K562 (cell line): ENCODE data around the gene SYTL4. TPM values are rescaled to one million over a fixed set of nuclear protein-coding genes. Genes with fewer than 3 reads are reported as not detected.
A peak's percentile ranks its signal among the peaks of the same experiment; 100 is the strongest.

Experiments used
- ATAC-seq: fragments of 200-7000 bp; cut with Tn5 transposase; 3 replicates; pipeline ENCODE4 v1.9.1; 2020; ENCODE audit warnings: moderate library complexity
- BruUV-seq: library from RNA; stranded (reverse); fragments of 400-500 nt; replicated peaks from 2 replicates; lab custom pipeline; 2021; lab: Mats Ljungman, UMichigan
- CTCF ChIA-PET: fragments of 300-600 bp; formaldehyde crosslinking; extraction: SDS; loops from one replicate; lab custom pipeline; 2021; ENCODE audit warnings: low intra/inter-chr PET ratio; lab: Yijun Ruan, JAX
- POLR2A ChIA-PET: fragments of 300-600, 350-650 bp; sonication (Branson Sonifier 250); formaldehyde crosslinking; extraction: SDS; loops from one replicate; lab custom pipeline; 2021; ENCODE audit warnings: antibody characterized with exemption, inconsistent platforms; lab: Yijun Ruan, JAX
- DNase-seq, 4 experiments: peaks; one replicate each; pipeline versions ENCODE4 v3.0.0 to v3.0.0-alpha.2; 2011 to 2018; ENCODE audit warnings: low spot score in 3 of 4, mixed read lengths in 3 of 4; ENCODE audit errors: extremely low read depth in 1 of 4
- FAIRE-seq: peaks from 2 replicates; lab custom pipeline; 2011; peaks lifted over from hg19 to GRCh38; lab: Jason Lieb, UNC
- H2AFZ ChIP-seq: 2 replicates; pipeline ENCODE4 v1.6.0; 2011; ENCODE audit warnings: low read depth, low read length, control low read depth, inconsistent platforms
- H3K27ac ChIP-seq: fragments of 200-600 bp; 3 replicates; pipeline ENCODE4 v1.8.0; 2011; ENCODE audit warnings: low read depth, mild to moderate bottlenecking, control low read depth, inconsistent platforms, low read length, moderate library complexity, mixed read lengths; ENCODE audit errors: extremely low read depth
- H3K27me3 ChIP-seq, 2 experiments: fragments of 300-600 bp in 1 of 2; 2 replicates in 1 of 2; 3 replicates in 1 of 2; pipeline versions ENCODE4 v1.6.0 to v1.8.0; 2011; ENCODE audit warnings: inconsistent platforms in 2 of 2, low read length in 2 of 2, mild to moderate bottlenecking in 1 of 2, mixed read lengths in 1 of 2, moderate library complexity in 1 of 2; ENCODE audit not compliant: control insufficient read depth in 2 of 2, insufficient read depth in 2 of 2
- H3K36me3 ChIP-seq: fragments of 300-600 bp; 3 replicates; pipeline ENCODE4 v1.8.0; 2011; ENCODE audit warnings: mild to moderate bottlenecking, low read length, inconsistent platforms; ENCODE audit not compliant: control insufficient read depth, insufficient read depth
- H3K4me1 ChIP-seq, 2 experiments: fragments of 200-600 bp in 1 of 2; replicated peaks in 1 of 2; 2 replicates in 1 of 2; 3 replicates in 1 of 2; pipeline versions ENCODE4 v1.5.1 to v1.8.0; 2011; ENCODE audit warnings: inconsistent platforms in 2 of 2, low read length in 2 of 2, mild to moderate bottlenecking in 1 of 2, mixed read lengths in 1 of 2, moderate library complexity in 1 of 2; ENCODE audit not compliant: control insufficient read depth in 2 of 2, insufficient read depth in 2 of 2
- H3K4me2 ChIP-seq: 2 replicates; pipeline ENCODE4 v1.6.1; 2011; ENCODE audit warnings: low read length, control low read depth, inconsistent platforms, mixed read lengths; ENCODE audit not compliant: insufficient read depth
- H3K4me3 ChIP-seq: fragments of 200-600 bp; sonication (generic), shearing (Covaris generic); 2 replicates; pipeline ENCODE4 v1.5.1; 2016; ENCODE audit warnings: control low read depth, inconsistent platforms
- H3K79me2 ChIP-seq: fragments of 200-600 bp; 3 replicates; pipeline ENCODE4 v1.8.0; 2011; ENCODE audit warnings: low read length, inconsistent platforms; ENCODE audit not compliant: control insufficient read depth, insufficient read depth
- H3K9ac ChIP-seq, 2 experiments: 2 replicates each; pipeline versions ENCODE4 v1.6.0 to v1.6.1; 2011; ENCODE audit warnings: low read depth in 2 of 2, low read length in 2 of 2, control low read depth in 1 of 2, inconsistent platforms in 1 of 2, mild to moderate bottlenecking in 1 of 2, mixed read lengths in 1 of 2; ENCODE audit not compliant: insufficient read depth in 1 of 2
- H3K9me1 ChIP-seq: one replicate; pipeline ENCODE4 v1.6.0; 2011; ENCODE audit warnings: inconsistent platforms, mild to moderate bottlenecking, low read length, moderate library complexity; ENCODE audit not compliant: control insufficient read depth, insufficient read depth
- H3K9me3 ChIP-seq: replicated peaks from 2 replicates; pipeline ENCODE4 v1.5.1; 2011; ENCODE audit warnings: low read depth, low read length, inconsistent platforms; ENCODE audit not compliant: control insufficient read depth, insufficient read depth
- H4K20me1 ChIP-seq: replicated peaks from 2 replicates; pipeline ENCODE4 v1.6.1; 2011; ENCODE audit warnings: low read length, inconsistent platforms, mixed read lengths; ENCODE audit not compliant: control insufficient read depth, insufficient read depth
- CBFA2T2 ChIP-seq: fragments of 450-650 bp; conservative IDR thresholded peaks from 2 replicates; pipeline ENCODE4 v1.6.1; 2017; ENCODE audit warnings: mild to moderate bottlenecking
- CTCF ChIP-seq, 3 experiments: IDR thresholded peaks in 2 of 3; conservative IDR thresholded peaks in 1 of 3; 2 replicates each; pipeline ENCODE4 v1.5.1; 2011 to 2012; ENCODE audit warnings: low read length in 3 of 3, mild to moderate bottlenecking in 3 of 3, control low read depth in 2 of 3, improper control_type of control experiment in 1 of 3, inconsistent platforms in 1 of 3, low read depth in 1 of 3, mixed read lengths in 1 of 3, moderate library complexity in 1 of 3; ENCODE audit not compliant: insufficient read depth in 2 of 3
- WGBS: fragments of 100-300 bp; shearing (Covaris generic); methylation state at CpG from one replicate; pipeline ENCODE4 v1.1.6; 2016; ENCODE audit warnings: low coverage, mixed read lengths; ENCODE audit not compliant: insufficient coverage; ENCODE audit errors: missing lambda C conversion rate; 5-methylcytosine and 5-hydroxymethylcytosine counted together
- in situ Hi-C: fragments of 300-500 bp; cut with MboI; formaldehyde crosslinking; loops from 4 replicates; pipeline ENCODE4 v1.15.0; 2018; ENCODE audit warnings: inconsistent platforms, mixed read lengths
- intact Hi-C: fragments of 100-400 bp; cut with micrococcal nuclease; formaldehyde crosslinking; loops from 2 replicates; pipeline ENCODE4 v1.14.2; 2022
- polyA plus RNA-seq, 8 experiments: library from polyadenylated mRNA; depleted of rRNA in 4 of 8; stranded (reverse) in 5 of 8; unstranded in 3 of 8; fragments of >200 nt; fragmentation: Nextera tagmentation in 2 of 8; fragmentation: Illumina TruSeq in 1 of 8; extraction: Ambion mirVana in 2 of 8; extraction: Trizol in 1 of 8; gene quantifications; 2 replicates each; pipeline versions ENCODE4 v1.2.1 to v1.2.3, GENCODE V29; 2011 to 2014; ENCODE audit warnings: inconsistent platforms in 1 of 8, missing spikeins in 1 of 8
- total RNA-seq, 7 experiments: library from RNA; depleted of rRNA in 6 of 7; stranded (reverse); fragments of >200 nt in 6 of 7; fragmentation: Illumina TruSeq in 2 of 7; extraction: Trizol in 2 of 7; gene quantifications; 2 replicates each; pipeline versions ENCODE4 v1.2.1 to v1.2.3, GENCODE V29; 2011 to 2021; ENCODE audit warnings: low replicate concordance in 1 of 7

The SYTL4 gene
- total and polyA plus RNA-seq, 9 of the 15 experiments (the other 6 are each of a cell fraction or from before 2014, with no cell fraction given), result 0.65 to 9.0 (median 1.5) TPM

- H3K9ac ChIP-seq, result no peak within 1 kb of the TSS
Measured at GRCh38 chrX:100636321-100636991, 95.5 kb downstream of the SYTL4 start, which contains the start of gene TSPAN6. Gene TSPAN6, minus strand, starts transcription at chrX:100636806. Its CDS starts 112 bp downstream, at chrX:100636694.

More at GRCh38 chrX:100636321-100636991, 95.5 kb downstream of the SYTL4 start, which contains the start of gene TSPAN6:
- TF ChIP-seq CTCF (IDR thresholded peaks at IDR 0.05 in 2 of 3, conservative IDR thresholded peaks at IDR 0.05 in 1 of 3; ENCODE audit: insufficient read depth in 2 of 3, low read depth in 1 of 3, low read length in 3 of 3) (peak in 2 of 3 experiments; percentile 21 to 29; a peak in 2 of 6 replicates), CBFA2T2 (no peak)
- Histone ChIP-seq H4K20me1 (no peaks in the 10 kb centered on the region), H3K36me3 (no peaks in the 10 kb centered on the region), H3K4me3 (no peak within 1 kb of the TSS), H3K9me1 (no peaks in the 10 kb centered on the region), H2AFZ (no peak within 1 kb of the TSS), H3K4me1 (no peaks in the 10 kb centered on the region; a peak in 2 of 5 replicates), H3K27ac (no peak within 1 kb of the TSS), H3K9me3 (no peaks in the 10 kb centered on the region), H3K4me2 (no peak within 1 kb of the TSS), H3K27me3 (no peaks in the 10 kb centered on the region; a peak in 1 of 5 replicates), H3K79me2 (no peaks in the 10 kb centered on the region)
- in situ Hi-C loops (no loop called here), intact Hi-C loops (no loop called here)
- FAIRE-seq (no peak), DNase-seq (peak in 3 of 4 experiments; percentile 6 to 11 (median 11)), ATAC-seq (peak; percentile 42; the same call in 2 of the 3 replicates)
- ChIA-PET POLR2A (no interaction called here), CTCF (no interaction called here)
- no TSS peak for BruUV-seq
- 30% methylated on average over 18 of the region's 51 CpGs for WGBS
